ENCODE results near the gene DMRTC2.

DNA sequence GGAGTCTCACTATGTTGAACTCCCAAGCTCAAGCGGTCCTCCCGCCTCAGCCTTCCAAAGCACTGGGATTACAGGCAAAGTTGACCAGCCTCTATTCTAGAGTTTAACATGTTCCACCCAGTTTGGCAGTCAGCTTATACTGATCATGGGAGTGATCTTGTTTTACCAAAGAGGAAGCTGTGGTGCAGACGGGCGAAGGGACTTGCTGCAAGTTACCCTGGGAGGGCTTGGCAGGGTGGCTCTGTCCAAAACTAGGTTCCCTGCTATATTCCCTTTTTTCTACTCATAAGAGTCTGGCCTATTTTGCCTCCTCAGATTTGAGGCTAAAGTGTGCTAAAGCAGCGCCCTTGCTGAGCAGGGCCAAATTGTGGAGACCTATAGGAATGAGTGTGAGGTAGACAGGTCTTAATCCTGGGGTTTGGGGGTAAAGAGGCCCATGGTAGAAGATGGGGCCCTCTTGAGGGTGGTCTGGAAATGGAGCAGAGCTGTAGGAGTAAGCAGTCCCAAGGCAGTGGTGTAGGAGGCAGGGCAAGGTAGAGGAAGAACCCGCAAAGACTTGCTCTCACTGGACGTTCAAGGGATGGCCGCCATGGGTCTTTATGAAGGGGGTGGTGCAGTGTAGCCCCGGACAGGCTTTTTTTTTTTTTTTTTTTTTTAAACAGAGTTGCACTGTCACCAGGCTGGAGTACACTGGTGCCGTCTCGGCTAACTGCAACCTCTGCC, 18.5 kb downstream of the DMRTC2 start:
- TF ChIP-seq, protein P1, sequence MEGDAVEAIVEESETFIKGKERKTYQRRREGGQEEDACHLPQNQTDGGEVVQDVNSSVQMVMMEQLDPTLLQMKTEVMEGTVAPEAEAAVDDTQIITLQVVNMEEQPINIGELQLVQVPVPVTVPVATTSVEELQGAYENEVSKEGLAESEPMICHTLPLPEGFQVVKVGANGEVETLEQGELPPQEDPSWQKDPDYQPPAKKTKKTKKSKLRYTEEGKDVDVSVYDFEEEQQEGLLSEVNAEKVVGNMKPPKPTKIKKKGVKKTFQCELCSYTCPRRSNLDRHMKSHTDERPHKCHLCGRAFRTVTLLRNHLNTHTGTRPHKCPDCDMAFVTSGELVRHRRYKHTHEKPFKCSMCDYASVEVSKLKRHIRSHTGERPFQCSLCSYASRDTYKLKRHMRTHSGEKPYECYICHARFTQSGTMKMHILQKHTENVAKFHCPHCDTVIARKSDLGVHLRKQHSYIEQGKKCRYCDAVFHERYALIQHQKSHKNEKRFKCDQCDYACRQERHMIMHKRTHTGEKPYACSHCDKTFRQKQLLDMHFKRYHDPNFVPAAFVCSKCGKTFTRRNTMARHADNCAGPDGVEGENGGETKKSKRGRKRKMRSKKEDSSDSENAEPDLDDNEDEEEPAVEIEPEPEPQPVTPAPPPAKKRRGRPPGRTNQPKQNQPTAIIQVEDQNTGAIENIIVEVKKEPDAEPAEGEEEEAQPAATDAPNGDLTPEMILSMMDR (IDR thresholded peaks at IDR 0.05; ENCODE audit: insufficient read depth, low read length, poor library complexity, severe bottlenecking): no peak
- TF ChIP-seq EZH2phosphoT487 (conservative IDR thresholded peaks at IDR 0.05; ENCODE audit: low read length): no peak

Measured in SU-DHL-6 (cell line).